Gastroesophageal sphincter (tissue), 3 donors: ENCODE results near the gene CNOT8.

Experiments used
- CTCF ChIP-seq, 4 experiments: fragments of 200-600 bp in 2 of 4; fragments of 450-650 bp in 2 of 4; sonication (generic) in 1 of 4; IDR thresholded peaks; one replicate each; pipeline ENCODE4 v1.5.1; 2017 to 2019; ENCODE audit warnings: antibody characterized with exemption in 4 of 4, mild to moderate bottlenecking in 2 of 4, moderate library complexity in 2 of 4
- EP300 ChIP-seq: sonication (generic); formaldehyde crosslinking; IDR thresholded peaks from one replicate; pipeline ENCODE4 v1.6.1; 2017; ENCODE audit warnings: antibody characterized with exemption, mild to moderate bottlenecking
- POLR2A ChIP-seq, 2 donors: fragments of 450-650 bp; IDR thresholded peaks; one replicate each; pipeline ENCODE4 v1.6.1; 2017; ENCODE audit warnings: antibody characterized with exemption in 2 of 2, mild to moderate bottlenecking in 2 of 2, moderate library complexity in 1 of 2
- POLR2AphosphoS5 ChIP-seq: sonication (generic); formaldehyde crosslinking; IDR thresholded peaks from one replicate; pipeline ENCODE4 v1.6.1; 2017; ENCODE audit warnings: antibody characterized with exemption

DNA sequence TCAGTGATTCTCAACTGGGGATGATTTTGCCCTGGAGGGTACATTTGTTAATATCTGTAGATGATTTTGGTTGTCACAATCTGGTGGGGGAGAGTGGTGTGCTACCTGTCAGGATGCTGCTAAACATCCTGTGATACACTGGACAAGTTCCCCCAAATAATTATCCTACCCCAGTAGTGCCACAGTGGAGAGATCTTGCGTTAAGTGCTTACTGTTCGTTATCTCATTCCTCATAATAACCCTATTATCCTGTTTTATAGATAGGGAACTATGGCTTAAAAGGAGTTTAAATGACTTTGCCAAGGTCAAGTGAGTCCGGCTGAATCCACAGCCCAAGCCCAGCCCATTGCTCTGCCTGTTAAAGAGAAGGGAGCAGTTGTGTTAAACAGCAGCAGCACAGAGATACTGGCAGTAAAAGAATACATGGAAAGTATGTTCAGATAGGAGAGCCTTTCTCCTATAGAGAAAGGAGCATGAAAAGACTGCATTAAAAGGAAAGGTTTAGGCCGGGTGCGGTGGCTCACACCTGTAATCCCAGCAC is 15.4 kb downstream of the CNOT8 start:
- TF ChIP-seq CTCF (IDR thresholded peaks at IDR 0.05) (no peak), POLR2AphosphoS5 (no peak), EP300 (no peak), POLR2A (IDR thresholded peaks at IDR 0.05) (no peak)
